NCI-H2227 treated with DMSO at 0.1 percent for 48 hours (cell line): Measurements from ENCODE around the gene ADRA2C.

Source experiments
- DNase-seq: peaks from one replicate; lab custom pipeline; 2025; lab: John Stamatoyannopoulos, UW

The ADRA2C gene

DNA sequence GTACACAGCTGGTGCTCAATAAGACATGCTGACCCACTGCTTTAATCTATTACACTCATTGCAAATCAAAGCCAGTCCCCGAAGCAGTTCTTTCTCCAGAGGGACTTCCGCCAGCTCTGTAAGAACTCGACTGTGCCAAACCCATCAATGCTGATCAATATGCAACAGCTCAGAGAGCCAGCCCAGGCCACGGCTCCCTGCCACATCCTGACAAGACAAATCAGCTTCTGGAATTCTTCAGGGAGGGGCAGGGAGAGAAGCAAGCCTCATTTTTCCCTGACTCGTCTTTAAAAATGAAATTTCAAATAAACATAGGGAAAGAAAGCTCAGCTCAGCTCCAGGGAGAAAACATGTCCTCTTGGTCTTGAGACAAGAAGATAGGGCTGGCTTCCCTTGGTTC lies 5.3 kb upstream of the ADRA2C start:
- no peak for DNase-seq

DNA sequence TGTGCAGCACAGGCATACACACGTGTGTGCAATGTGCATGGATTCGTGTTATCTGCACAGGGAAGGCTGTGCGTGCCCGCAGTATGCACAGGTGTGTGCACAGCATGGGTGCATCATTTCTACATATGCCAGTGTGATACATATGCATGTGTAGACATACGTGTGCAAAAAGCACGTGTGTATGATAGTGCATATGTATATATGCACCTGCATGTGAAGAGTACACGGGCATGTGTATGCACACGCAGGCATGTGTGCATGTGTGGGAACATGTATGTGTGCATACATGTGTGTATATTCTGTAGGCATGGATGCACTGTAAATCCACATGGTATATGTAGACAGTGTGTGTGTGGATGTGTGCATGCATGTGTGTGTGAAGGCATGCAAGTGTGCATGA lies 3.9 kb upstream of the ADRA2C start:
- DNase-seq = no peak

DNA sequence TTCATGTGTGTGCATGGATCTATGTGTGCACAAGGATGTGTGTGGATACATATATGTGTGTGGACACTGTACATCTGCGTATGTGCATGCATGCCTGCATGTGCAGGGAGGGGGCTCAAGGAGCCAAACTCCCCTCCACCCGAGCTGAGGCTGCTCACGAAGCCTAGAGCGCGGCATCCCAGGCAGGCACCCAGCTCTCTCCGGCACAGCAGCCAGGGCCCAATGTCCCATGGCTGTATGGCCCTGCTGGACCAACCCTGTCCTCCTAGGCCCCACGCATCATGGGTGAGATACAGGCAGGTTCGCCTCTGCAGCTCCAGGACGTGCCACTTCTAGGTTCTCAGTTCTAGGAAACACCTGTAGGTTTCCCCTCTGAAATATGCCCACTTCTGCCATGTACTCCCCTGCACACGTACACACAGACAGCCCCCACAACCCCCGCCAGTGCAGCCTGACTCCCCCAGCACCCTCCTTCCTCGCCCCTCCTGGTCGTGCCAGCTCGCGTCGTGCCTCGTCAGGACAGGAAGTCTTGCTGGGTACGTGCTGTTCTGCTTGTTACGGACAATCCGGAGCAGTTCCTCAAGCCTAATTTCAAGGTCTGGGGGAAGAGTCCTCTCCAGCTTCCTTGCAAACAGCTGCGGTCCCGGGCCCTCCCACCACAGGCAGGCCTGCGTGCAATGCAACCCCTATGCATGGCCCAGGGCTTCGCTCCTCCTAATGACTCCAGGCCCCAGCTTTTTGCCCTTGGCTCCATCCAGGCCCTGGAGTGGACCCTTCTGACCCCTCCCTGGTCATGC lies 3.2 kb upstream of the ADRA2C start:
- no peak for DNase-seq

DNA sequence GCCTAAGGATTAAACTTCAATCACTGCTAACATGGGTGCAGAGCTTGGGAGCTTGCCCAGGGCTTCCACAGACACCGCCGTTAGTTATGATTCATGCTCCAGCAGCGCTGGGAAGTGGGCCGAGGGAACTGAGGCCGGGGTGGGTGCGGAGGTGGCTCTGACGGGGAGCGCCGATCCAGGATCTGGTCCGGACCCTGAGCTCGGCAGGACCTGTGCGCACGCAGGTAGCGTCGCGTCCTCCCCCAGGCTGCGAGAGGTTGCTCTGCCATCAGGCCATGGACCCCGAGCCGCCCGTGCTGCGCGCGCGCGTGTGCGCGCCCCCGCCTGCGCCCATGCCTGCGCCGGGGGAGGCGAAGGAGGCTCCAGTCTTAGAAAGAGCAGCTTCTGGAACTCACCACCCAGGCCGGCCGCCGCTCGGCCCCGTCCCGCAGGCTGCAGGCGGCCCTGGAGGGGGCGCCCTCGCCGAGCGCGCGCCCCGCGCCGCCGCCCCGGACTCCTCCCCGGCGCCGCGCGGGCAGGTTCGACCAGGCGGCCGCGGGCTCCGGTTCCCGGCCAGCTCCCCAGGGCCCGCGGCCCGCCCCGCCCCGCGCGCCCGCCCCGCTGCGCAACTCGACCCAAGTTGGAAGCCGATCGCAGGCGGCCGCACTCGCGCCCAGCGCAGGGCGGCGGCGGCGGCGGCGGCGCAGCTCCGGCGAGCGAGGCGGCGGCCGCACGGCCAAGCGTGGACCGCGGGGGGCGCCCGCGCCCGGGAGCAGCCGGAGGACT lies 732 bp upstream of the ADRA2C start:
- no peak for DNase-seq

DNA sequence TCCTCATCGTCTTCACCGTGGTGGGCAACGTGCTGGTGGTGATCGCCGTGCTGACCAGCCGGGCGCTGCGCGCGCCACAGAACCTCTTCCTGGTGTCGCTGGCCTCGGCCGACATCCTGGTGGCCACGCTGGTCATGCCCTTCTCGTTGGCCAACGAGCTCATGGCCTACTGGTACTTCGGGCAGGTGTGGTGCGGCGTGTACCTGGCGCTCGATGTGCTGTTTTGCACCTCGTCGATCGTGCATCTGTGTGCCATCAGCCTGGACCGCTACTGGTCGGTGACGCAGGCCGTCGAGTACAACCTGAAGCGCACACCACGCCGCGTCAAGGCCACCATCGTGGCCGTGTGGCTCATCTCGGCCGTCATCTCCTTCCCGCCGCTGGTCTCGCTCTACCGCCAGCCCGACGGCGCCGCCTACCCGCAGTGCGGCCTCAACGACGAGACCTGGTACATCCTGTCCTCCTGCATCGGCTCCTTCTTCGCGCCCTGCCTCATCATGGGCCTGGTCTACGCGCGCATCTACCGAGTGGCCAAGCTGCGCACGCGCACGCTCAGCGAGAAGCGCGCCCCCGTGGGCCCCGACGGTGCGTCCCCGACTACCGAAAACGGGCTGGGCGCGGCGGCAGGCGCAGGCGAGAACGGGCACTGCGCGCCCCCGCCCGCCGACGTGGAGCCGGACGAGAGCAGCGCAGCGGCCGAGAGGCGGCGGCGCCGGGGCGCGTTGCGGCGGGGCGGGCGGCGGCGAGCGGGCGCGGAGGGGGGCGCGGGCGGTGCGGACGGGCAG lies 792 bp downstream of the ADRA2C start:
- DNase-seq = no peak

DNA sequence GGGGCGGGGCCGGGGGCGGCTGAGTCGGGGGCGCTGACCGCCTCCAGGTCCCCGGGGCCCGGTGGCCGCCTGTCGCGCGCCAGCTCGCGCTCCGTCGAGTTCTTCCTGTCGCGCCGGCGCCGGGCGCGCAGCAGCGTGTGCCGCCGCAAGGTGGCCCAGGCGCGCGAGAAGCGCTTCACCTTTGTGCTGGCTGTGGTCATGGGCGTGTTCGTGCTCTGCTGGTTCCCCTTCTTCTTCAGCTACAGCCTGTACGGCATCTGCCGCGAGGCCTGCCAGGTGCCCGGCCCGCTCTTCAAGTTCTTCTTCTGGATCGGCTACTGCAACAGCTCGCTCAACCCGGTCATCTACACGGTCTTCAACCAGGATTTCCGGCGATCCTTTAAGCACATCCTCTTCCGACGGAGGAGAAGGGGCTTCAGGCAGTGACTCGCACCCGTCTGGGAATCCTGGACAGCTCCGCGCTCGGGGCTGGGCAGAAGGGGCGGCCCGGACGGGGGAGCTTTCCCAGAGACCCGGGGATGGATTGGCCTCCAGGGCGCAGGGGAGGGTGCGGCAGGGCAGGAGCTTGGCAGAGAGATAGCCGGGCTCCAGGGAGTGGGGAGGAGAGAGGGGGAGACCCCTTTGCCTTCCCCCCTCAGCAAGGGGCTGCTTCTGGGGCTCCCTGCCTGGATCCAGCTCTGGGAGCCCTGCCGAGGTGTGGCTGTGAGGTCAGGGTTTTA lies 1.5 kb downstream of the ADRA2C start:
- DNase-seq = no peak

DNA sequence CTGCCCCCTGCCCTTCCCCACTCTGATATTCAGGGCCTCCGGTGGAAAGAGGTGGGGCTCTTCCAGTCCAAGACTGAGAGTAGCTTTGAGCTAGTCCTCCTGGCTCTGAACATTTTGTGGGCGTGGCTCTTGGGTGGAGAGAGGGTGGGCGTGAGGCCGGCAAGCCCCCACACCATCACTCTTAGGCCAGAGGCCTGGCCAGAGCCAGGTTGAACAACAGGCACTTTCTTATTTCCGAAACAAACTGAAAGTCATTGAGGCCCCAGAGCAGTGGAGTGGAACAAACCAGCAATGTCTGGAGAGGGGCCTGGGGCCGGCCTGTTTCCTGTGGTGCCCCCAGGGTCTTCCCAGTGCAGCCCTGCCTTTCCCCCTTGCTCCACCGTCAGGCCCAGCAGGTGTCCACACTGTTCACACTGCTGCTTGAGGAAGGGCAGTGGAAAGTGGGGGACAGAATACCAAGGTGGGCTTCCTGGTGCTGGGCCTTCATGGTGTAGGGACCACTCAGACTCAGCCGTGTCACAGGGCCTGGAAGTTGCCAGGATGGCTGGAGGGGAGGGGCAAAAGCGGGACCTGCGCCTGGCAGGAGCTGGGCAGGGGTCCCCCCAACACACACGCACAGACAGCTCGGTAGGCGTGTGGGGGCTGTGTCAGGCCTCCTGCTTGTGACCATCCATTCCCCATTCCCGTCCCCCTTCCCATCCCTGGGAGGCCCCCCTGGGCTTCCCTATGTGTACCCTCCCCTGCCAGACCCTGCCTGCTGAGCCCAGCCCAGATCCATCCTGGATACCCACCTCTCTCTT lies 2.9 kb downstream of the ADRA2C start:
- no peak for DNase-seq

DNA sequence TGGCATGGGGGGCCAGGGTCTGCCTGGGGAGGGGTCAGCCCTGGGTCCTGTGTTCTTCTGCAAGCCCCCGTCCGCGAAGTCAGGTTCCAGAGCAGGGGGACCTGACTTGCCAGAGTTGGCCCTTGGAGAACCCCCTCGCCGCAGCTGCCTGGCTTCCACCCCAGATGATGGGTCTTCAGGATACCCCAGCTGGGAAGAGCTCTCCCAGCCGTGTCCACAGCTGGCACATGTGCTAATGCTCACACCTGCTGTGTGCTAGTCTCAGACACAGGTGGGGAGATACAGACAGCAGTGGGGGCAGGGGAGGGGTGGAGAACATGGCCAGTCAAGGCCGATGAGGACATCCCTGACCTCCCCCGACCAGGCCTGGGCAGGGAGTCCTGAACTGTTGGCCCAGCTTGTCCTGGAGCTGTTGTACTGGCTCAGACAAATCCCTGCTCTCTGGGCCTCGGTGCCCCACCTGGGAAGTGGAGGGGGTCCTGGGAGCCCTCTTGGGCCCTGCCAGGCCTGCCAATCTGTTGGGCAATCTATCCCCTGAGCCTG lies 3.5 kb downstream of the ADRA2C start:
- no peak for DNase-seq

DNA sequence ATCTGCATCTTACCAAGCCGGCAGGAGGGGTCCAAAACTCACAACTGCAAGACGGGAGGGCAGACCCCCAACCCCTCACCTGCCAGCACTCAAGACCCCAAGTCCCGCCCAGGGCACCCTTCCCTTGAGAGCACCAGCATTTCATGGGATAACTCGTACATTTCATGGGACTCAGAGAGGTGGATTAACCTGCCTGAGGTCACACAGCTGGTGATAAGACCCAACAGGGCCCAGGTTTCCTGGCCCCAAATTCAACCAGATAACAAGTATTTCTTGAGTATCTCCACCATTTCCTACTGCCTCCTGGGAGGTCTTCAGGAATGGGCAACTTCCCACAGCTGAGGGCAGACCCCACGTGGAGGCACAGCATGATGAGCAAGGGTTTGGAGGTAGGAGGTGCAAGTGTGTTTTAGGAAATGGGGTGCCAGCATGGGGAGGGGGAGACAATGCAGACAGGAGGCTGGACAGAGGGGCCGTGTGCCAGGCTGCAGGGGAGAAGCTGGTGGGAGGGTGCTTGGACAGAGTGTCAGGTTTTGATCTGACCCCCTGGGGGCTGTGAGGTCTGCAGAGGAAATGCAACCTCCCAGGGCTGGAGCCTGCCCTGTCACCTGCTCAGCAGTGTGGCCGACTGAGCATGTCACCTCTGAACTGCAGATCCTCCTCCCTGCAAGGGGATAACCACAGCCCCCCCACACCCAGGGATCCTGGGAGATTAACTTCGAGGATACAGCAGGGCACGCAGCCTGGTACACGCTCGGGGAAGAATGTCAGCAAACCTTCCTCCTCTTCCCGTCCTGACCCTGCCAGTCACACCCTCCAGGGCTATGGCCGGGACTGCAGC lies 4.4 kb downstream of the ADRA2C start:
- no peak for DNase-seq

DNA sequence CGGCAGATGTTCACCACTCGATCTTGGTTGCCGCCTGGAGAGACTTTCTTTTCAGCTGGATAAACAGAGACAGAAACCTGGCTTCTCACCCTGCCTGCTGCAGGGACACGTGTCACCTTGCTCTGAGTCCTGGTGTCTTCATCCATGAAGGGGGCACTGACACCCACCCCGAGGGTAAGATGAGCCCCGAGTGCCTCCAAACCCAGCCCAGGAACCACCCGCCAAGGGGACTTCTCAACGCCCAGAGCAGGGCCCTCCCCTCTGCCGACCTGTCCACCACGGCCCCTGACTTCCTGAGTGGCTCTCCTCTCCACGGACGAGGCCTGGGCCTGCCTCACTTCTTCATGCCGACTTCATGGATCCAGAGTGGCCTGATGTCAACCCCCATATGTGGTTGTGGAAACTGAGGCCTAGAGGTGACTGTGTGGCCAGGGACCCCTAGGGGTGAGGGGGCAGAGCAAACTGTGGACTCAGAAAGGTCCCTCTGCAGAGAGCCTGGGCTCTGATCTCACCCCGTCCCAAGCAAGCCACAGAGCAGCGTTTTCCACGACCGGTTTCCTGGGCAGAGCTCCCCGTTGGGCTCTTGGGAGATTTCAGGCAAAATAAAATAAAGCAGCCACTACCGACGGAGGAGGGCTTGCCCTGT lies 5.1 kb downstream of the ADRA2C start:
- no peak for DNase-seq

DNA sequence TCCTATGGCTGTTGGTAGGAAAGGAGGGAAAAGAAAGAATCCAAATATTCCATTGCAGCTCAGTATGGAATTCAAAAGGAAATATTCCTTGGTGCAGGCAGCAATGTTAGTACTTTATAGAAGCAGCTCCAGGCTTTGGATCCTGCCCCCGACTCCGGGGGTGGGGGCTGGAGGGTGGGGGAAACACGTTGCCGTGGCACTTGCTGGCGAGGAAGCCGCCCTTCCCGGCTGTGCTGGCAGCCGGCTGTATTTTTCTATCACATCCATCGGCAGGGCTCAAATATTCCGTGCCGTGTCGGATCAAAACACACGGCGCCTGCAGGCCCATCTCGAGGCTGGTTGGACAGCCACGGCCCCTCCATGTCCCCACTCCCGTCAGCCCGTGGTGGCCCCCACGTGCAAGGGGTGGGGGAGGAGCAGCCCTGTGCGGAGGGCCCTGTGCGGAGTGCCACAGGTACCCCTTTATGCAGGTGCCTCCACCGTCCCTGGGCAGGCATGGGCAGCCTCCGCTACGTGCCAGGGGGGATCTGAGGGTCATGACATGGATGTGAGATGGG lies 5.8 kb downstream of the ADRA2C start:
- DNase-seq = no peak

DNA sequence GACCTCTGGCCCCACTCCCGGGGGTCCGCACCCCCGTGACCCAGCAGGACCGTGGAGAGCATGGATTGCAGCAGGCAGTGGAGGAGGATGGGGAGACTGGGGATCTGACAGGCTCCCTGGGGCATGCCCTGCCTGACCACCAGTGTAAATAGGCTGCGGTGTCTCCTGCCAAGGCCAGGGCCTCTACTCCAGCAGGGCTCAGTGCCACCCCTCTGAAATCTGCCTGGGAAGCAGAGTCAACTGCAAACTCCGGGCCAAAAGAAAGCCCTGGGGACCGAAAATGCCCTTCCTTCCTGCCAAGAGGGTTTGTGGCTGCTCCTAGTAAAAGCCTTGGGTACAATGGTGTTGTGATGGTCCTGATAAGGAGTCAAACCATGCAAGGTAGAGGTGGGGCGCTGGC lies 6.4 kb downstream of the ADRA2C start:
- no peak for DNase-seq

DNA sequence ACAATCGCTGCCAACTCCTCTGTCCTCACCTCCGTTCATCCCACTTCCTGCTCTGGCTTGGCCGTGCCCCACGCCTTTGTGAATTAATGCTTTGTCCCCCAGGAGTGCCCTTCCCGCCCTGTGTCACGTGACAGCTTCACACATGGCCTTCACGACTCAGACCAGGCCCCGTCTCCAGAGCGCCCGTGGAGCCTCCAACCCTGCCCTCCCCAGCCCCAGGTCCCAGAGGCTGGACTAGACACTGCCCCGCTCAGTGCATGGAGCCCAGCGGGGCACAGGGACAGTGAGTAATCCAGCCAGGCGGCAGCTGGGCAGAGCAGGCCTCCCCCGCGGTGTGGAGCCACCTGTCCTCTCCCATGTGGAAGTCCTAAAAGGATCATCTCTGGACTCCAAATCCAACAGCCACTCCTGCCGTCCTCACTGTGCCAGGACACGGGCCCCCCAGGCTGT lies 7.4 kb downstream of the ADRA2C start:
- no peak for DNase-seq

DNA sequence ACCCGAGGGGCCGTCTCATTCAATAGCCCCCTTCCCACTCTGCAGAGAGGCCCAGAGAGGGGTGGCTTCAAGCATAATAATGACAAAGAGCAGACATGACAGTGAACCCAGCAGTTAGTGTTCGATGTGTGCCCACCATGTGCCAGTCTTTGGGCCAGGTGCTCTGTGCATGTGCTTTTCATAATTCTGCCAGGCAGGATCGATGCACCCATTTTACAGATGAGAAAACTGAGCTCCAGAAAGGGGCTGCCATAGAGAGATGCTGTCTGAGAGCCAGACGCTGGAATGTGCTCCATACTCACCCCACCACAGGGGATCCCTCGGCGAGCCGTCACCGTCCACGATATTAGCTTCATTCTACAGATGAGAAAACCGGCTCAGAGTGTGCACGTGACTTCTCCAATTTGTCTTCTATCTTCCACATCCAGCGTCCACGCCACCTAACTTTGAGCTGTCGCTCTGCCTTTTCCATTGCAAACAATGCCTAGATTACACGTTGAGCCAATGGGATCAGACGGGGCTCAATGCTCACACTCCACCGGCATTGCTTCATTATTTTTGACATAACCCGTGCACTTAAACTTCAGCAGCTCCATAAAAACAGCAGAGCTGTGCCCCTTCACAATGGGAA lies 8.2 kb downstream of the ADRA2C start:
- DNase-seq = no peak

DNA sequence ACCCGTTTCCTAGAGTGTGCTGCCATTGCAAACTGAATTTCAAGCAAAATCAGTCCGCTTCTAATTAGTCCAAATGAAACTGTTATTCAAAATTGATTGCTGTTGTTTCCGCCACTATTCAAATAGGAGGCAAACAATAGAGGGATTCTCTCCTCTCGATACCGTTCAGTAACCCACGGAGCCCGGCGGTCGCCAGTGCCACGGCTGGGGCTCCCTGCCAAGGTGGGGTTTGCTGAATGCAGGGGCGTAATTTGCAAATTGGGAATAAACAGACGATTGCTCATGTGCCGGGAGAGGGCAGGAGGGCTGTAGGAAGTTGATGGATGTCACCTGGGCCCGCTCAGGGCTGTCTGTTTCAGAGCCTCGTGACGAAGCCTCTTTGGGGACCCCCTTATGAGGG lies 8.8 kb downstream of the ADRA2C start:
- DNase-seq = no peak

DNA sequence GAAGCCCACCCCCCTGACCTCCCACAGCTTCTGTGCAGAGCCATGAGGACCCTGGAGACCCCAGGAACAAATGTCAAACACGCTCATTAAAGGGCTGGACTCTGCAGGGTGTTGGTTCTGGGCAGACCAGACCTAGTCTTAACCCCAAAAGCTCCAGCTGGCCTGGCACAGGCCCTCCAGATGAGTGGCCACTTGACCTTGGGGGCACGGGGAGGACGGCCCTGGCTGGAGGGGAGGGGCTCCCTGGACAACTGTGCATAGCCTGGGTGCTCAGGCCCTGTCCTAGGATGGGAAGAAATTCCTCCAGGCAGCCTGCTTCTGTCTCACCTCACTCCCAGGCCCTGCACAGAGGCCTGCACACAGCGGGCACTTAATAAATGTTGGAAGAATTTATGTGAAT lies 9.4 kb downstream of the ADRA2C start:
- no peak for DNase-seq

DNA sequence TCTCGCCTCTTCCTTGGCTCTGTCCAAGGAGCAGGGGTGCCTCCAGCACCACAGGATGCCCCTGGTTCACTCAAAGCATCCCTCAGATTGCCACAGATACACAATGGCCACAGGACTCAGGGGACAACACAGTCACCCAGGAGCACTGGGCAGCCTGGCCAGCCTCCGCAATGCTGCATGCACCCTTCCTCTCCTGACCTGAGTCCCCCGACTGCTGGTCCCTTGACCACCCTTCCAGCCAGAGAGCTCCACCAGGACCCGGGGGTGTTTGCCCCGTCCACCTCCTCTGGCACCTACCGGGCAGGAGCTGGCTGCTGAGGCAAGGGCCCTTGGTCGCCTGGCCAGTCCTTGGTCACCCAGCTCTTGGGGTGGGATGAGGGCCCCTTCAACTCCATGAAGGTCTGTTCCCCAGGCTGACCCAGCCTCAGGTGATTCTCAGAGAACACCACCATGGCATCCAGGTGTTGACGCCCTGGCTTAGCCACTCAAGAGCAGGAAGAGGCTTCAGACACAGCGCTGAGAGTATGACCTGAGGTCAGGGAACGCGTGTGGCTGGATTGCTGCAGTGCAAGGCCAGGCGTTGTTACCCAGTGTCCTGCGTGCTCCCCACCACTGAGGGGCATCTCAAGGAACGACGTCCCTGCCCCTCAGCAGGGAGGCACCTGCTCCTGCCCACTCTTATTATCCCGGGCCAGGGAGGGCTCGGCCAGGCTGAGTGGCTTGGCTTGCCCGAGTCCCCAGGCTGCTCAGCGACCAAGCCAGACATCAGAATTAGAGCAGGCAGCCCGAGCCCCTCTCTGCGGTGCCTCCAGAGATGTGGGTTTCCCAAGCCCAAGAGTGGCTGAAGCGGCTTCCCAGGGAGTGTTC lies 10.2 kb downstream of the ADRA2C start:
- DNase-seq = no peak

DNA sequence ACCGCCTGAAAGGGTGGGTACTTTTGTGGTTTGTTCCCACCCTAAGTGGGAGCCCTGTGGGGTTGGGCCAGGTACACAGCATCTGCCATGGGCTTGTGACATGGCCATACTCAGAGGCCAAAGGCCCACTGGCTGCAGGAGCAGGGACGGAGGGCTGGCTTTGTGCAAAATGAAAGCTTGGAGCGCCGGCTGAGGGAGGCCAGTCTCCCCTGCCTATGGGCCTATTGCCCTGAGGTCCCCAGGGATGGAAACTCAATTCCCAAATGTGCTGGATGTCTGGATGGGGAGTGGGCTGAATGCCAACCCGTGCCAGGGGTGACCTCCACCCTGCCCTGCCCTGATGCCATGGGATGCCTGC lies 10.8 kb downstream of the ADRA2C start:
- no peak for DNase-seq
